ENCODE results near the gene NCR1.
"Not testable (repeated sequence)": the region's sequence is repeated elsewhere in the genome, so short reads cannot be mapped to it uniquely, and the experiment has no call there.

The NCR1 gene, protein sequence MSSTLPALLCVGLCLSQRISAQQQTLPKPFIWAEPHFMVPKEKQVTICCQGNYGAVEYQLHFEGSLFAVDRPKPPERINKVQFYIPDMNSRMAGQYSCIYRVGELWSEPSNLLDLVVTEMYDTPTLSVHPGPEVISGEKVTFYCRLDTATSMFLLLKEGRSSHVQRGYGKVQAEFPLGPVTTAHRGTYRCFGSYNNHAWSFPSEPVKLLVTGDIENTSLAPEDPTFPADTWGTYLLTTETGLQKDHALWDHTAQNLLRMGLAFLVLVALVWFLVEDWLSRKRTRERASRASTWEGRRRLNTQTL

GRCh38 chr19:54905803-54906511 lies at the start of gene NCR1:
Gene NCR1 (plus strand): TSS chr19:54906148. CDS start chr19:54906188, 40 bp downstream.
- no peak for DNase-seq

- DNase-seq, result not testable (repeated sequence)
Observed at GRCh38 chr19:54858476-54858875, 47.5 kb upstream of the NCR1 start.

DNA sequence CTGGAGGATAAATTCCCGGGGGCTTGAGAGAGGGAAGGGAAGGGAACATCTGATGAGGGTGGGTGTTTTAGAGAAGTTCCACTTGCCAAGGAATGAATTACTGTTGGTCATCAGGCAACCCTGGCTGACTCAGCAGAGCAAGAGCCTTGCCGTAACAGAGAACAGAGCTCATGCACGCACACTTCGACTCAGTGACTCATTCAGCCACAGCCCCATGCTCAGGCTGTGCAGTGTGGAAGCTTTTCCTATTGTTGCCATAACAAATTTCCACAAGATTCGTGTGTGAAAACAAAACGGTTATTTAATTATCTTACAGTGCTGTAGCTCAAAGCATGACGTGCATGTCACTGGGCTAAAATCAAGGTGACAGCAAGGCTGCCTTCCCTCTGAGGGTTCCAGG lies 46.5 kb upstream of the NCR1 start:
- DNase-seq, result peak in 5 of 56 donors; percentile 0 to 11 (median 8)

DNA sequence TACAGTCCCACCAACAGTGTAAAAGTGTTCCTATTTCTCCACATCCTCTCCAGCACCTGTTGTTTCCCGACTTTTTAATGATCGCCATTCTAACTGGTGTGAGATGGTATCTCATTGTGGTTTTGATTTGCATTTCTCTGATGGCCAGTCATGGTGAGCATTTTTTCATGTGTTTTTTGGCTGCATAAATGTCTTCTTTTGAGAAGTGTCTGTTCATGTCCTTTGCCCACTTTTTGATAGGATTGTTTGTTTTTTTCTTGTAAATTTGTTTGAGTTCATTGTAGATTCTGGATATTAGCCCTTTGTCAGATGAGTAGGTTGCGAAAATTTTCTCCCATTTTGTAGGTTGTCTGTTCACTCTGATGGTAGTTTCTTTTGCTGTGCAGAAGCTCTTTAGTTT lies 42.5 kb upstream of the NCR1 start:
- not testable (repeated sequence) for DNase-seq

DNA sequence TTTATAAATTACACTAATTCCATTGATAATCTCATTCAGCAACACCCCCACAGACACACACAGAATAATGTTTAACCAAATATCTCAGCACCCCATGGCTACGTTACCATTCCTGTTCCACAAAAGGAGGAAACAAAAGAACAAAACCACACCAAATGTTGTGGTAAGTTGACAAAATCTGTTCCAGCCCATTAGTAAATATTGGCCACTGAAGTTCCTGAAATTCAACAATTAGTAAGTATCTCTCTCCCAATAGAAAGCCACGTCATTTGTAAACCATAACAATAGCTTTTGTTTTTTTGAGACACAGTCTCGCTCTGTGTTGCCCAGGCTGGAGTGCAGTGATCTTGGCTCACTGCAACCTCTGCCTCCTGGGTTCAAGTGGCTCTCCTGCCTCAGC lies 34.3 kb upstream of the NCR1 start:
- no peak for DNase-seq

DNA sequence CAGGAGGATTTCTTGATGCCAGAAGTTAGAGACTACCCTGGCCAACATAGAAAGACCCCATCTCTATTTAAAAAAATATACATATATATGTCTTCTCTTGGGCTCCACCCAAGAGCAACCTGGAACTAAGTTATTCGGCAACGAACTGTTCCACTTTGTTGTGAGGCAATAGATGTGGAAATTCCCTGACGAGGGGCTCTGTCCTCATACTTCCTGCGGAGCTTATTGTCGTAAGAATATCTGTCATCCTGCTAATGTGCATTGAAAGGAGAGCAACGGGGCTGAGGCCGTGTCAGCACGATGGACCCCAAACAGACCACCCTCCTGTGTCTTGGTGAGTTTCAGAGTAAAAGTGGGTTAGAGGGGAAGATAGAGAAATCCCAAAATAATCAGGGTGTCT lies 32.0 kb upstream of the NCR1 start, which contains the start of gene FCAR:
TSS of gene FCAR (plus strand) at position 246 of the 400 bp plus-strand sequence. CDS start at position 301, 55 bp downstream.
- peak in 1 of 56 donors; percentile 1 for DNase-seq

DNA sequence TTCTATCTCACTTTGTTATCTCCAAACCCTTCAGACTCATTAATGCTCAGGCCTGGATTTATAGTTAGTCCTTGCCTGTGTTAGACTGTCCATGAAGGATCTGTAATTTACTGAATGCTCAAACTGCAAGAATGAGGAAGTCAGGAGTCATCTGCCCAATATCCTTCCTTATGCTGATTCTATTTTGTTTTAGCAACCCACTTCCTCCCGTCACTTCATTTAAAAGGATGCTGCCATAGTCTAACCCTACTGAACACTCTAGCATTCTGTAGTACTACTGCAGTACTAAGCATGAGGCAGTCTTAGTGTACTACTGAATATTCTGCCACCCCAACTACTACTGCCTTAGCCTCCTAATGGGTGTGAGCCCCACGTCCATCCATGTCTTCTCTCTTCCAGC lies 30.4 kb upstream of the NCR1 start:
- peak in 1 of 56 donors; percentile 2 for DNase-seq

DNA sequence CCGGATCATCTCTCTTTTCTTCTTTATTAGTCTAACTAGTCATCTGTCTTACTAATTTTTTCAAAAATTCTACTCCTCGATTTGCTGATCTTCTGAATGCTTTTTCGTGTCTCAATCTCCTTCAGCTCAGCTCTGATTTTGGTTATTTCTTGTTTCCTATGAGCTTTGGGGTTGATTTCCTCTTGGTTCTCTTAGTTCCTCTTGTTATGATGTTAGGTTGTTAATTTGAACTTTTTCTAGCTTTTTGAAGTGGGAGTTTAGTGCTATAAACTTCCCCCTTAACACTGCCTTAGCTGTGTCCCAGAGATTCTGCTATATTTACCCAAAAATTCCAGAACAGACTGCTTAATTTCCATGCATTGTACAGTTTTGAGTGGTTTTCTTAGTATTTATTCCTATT lies 28.5 kb upstream of the NCR1 start:
- DNase-seq, result no peak

DNA sequence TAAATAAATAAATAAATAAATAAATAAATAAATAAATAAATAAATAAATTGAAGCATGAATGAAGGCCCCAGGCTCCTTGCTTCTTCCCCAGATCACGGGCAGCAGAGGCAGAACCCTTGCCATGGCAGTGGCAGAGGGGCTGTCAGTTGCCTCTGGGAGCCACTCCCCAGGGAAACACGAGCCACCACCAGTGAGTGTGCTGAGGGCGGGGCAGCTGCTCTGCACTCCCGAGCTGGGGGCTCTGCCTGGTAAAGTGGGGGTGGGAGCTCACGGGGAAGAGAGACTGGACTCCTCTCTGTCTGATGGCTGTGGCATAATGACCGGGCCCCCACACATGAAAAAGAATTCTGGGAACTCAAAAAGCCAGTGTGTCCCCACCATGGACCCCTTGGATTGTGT lies 24.1 kb upstream of the NCR1 start:
- DNase-seq, result no peak

DNA sequence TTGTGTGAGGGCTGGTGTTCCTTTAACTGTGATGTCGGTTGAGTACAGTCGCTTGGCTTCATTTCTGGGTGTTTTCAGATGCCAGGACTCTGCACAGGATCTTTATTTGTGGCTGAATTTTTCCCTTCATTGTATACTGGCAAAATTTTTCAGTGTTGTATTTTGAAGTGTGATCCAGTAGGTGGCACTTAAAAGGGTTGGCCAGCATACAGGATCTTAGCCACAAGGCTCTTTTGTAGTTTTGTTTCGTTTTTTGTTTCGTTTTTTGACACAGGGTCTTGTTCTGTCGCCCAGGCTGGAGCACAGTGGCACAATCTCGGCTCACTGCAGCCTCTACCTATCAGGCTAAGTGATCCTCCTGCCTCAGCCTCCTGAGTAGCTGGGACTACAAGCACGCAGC lies 23.2 kb upstream of the NCR1 start:
- DNase-seq, result no peak

DNA sequence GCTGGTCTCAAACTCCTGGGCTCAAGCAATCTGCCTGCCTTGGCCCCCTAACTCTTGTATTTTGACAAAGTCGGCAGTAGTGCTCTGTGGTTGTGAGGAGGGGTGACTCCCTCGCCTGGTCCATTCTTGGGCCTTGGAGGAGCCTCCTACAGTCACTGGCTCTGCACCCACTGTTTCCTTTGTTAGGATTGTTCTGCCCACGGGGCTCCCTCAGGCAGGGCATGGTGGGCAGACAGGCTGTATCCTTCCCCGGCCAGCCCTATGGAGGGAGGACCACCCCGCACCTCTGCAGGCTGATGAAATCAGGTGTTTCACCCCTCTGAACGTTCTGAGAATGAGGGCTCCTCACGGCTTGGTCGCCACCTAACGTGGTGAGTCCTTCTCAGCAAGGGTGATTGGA lies 22.7 kb upstream of the NCR1 start:
- no peak for DNase-seq

DNA sequence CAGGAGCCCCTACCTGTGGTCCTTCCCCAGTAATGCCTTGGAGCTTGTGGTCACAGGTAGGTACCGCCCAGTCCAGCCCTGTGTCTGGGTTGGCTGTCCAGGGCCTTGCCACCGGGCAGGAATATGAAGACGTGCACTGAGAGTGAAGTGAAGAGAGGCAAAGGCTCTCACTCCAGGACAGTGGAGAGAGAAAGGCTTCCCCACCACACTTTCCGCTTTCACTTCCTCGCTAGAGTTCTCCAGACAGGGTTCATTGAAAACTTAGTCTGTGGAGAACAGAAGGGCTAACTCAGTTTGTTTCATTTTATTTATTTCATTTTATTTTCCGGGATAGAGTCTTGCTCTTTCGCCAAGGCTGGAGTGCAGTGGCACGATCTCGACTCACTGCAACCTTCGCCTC lies 17.7 kb upstream of the NCR1 start:
- no peak for DNase-seq

- DNase-seq, result no peak
Observed at GRCh38 chr19:54889566-54889965, 16.4 kb upstream of the NCR1 start.

DNA sequence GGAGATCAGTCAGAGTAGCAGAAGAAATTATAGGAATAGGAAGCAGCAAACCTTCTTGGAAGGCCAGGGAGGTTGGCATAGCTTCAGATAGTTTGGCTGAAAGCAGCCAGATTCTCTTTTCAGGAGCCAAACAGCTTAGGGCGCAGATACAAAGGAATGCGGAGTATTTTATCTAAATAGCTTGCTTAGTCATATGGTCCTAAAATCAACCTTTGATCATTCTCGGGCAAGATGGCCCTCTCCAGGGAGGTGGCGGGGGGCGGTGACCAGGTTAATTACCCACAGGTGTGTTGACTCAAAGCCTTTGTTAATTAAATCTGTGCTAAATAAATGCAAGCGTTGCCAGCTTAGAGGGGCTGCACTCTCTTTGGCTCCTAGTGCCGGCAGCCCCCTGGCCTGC lies 12.5 kb upstream of the NCR1 start:
- no peak for DNase-seq

DNA sequence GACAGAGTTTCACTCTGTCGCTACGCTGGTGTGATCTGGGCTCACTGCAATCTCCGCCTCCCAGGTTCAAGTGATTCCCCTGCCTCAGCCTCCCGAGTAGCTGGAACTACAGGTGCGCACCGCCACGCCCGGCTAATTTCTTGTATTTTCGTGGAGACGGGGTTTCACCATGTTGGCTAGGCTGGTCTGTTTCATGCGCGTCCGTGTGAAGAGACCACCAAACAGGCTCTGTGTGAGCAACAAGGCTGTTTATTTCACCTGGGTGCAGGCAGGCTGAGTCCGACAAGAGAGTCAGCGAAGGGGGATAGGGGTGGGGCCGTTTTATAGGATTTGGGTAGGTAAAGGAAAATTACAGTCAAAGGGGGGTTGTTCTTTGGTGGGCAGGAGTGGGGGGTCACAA lies 11.8 kb upstream of the NCR1 start:
- DNase-seq, result not testable (repeated sequence)

DNA sequence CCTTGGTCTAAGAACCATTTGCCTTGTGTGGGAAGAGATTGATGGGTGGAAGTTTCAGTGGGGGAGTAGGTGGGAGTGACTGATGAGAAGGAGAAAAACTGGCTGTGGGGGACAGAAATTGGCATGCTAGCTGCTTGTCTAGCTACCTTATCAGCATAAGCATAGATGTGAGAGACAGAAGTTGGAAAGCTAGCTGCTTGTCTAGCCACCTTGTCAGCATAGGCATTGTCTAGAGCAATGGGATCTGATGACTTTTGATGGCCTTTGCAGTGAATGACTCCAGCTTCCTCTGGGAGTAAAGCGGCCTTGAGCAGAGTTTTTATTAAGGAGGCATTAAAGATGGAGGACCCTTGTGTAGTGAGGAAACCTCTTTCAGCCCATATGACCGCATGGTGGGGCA lies 9.9 kb upstream of the NCR1 start:
- DNase-seq, result peak in 1 of 56 donors; percentile 0

DNA sequence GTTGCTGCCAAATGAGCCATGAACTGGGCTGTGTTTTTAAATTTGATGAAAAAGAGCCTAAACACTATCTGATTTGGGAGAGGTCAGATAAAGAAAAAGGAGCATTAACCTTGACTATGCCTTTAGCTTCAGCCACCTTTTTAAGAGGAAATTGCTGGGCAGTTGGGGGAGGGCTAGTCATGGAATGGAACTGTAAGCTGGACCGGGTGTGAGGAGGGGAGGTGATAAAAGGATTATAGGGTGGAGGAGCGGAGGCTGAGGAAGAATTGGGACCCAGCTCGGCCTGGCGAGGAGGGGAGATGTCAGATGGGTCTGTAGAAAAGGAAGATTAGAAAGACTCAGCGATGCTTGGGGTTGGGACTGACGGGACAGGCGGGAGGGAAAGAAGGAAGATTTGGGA lies 7.3 kb upstream of the NCR1 start:
- not testable (repeated sequence) for DNase-seq

GRCh38 chr19:54899646-54900045 lies 6.3 kb upstream of the NCR1 start:
- DNase-seq, result not testable (repeated sequence)

- DNase-seq, result not testable (repeated sequence)
Observed at GRCh38 chr19:54901153-54901552, 4.8 kb upstream of the NCR1 start.

- no peak for DNase-seq
Observed at GRCh38 chr19:54902061-54902460, 3.9 kb upstream of the NCR1 start.

DNA sequence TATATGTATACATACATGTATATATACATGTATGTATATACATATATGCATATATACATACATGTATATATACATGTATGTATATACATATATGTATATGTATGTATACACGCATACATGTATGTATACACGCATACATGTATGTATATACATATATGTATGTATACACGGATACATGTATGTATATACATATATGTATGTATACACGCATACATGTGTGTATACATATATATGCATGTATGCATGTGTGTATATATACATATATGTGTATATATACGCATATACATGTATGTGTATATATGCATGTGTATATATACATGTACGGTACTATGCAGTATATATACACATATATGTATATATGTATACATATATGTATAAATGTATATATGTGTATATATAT lies 2.6 kb upstream of the NCR1 start:
- no peak for DNase-seq

GRCh38 chr19:54904261-54904660 lies 1.7 kb upstream of the NCR1 start:
- DNase-seq, result not testable (repeated sequence)

DNA sequence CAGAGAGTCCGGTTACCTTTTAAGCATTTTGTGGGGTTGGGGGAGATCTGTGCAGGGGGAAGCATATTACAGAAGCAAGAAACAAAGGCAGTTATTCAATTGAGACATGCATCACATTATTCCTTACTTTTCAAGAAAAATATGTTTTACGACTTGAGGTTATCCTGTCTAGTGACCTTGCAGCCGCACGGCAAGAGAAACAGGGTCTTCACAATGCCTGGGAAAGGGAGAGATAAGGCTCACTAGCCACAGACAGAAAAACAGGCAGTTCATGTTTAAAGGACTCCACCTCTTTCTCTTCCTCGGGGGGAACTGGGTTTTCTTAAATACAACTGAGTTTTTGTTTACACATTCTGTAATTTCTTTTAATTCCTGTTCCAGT lies 536 bp upstream of the NCR1 start:
- no peak for DNase-seq

All from nucleus accumbens (tissue), 56 donors.